GM19395 (cell line): ENCODE measurements around the gene PALD1.

ENCODE experiments used
- ATAC-seq: cut with Tn5 transposase; IDR thresholded peaks from one replicate; pipeline ENCODE4 v1.9.1; 2021; ENCODE audit warnings: mild to moderate bottlenecking, moderate library complexity; ENCODE audit not compliant: unreplicated experiment

The PALD1 gene

GRCh38 chr10:70478191-70479164 is at the start of gene PALD1:
Gene PALD1 (plus strand): TSS chr10:70478767. CDS start chr10:70525952, 47,185 bp downstream.
- no peak for ATAC-seq

GRCh38 chr10:70430493-70431445 is 47.8 kb upstream of the PALD1 start:
- no peak for ATAC-seq

- ATAC-seq: no peak
These were observed 46.5 kb upstream of the PALD1 start for GRCh38 chr10:70432101-70432500.

- no peak for ATAC-seq
These were observed 45.9 kb upstream of the PALD1 start for GRCh38 chr10:70432561-70433263.

GRCh38 chr10:70433581-70434280 is 44.8 kb upstream of the PALD1 start:
- ATAC-seq: no peak

GRCh38 chr10:70435241-70436085 is 43.1 kb upstream of the PALD1 start:
- no peak for ATAC-seq

- no peak for ATAC-seq
These were observed 40.8 kb upstream of the PALD1 start for GRCh38 chr10:70437721-70438120.

- ATAC-seq: no peak
These were observed 38.0 kb upstream of the PALD1 start for GRCh38 chr10:70440296-70441160.

- no peak for ATAC-seq
These were observed 37.2 kb upstream of the PALD1 start, which contains the start of gene NODAL for GRCh38 chr10:70441161-70441894. Gene NODAL (minus strand): TSS chr10:70441681. CDS start chr10:70441667, 14 bp downstream.

- no peak for ATAC-seq
These were observed 36.7 kb upstream of the PALD1 start for GRCh38 chr10:70441895-70442309.

GRCh38 chr10:70442332-70442988 is 36.1 kb upstream of the PALD1 start:
- ATAC-seq: no peak

- no peak for ATAC-seq
These were observed 33.8 kb upstream of the PALD1 start for GRCh38 chr10:70444744-70445143.

GRCh38 chr10:70445718-70446657 is 32.6 kb upstream of the PALD1 start:
- no peak for ATAC-seq

- no peak for ATAC-seq
These were observed 30.3 kb upstream of the PALD1 start for GRCh38 chr10:70448236-70448635.

GRCh38 chr10:70455213-70455630 is 23.3 kb upstream of the PALD1 start:
- ATAC-seq: no peak

GRCh38 chr10:70456164-70456563 is 22.4 kb upstream of the PALD1 start:
- ATAC-seq: no peak
